Testis (tissue), 2 donors: ENCODE data around the gene KCP.

Experiments
- POLR2A ChIP-seq: fragments of 450-650 bp; IDR thresholded peaks from one replicate; pipeline ENCODE4 v1.6.1; 2017; ENCODE audit warnings: antibody characterized with exemption, mild to moderate bottlenecking, moderate library complexity
- TF ChIP-seq, protein P1 (sequence below), 3 experiments: fragments of 450-650 bp in 2 of 3; fragments of 200-600 bp in 1 of 3; sonication (generic) in 1 of 3; IDR thresholded peaks; one replicate each; pipeline ENCODE4 v1.5.1; 2016 to 2019; ENCODE audit warnings: antibody characterized with exemption in 3 of 3, mild to moderate bottlenecking in 2 of 3, moderate library complexity in 1 of 3

DNA sequence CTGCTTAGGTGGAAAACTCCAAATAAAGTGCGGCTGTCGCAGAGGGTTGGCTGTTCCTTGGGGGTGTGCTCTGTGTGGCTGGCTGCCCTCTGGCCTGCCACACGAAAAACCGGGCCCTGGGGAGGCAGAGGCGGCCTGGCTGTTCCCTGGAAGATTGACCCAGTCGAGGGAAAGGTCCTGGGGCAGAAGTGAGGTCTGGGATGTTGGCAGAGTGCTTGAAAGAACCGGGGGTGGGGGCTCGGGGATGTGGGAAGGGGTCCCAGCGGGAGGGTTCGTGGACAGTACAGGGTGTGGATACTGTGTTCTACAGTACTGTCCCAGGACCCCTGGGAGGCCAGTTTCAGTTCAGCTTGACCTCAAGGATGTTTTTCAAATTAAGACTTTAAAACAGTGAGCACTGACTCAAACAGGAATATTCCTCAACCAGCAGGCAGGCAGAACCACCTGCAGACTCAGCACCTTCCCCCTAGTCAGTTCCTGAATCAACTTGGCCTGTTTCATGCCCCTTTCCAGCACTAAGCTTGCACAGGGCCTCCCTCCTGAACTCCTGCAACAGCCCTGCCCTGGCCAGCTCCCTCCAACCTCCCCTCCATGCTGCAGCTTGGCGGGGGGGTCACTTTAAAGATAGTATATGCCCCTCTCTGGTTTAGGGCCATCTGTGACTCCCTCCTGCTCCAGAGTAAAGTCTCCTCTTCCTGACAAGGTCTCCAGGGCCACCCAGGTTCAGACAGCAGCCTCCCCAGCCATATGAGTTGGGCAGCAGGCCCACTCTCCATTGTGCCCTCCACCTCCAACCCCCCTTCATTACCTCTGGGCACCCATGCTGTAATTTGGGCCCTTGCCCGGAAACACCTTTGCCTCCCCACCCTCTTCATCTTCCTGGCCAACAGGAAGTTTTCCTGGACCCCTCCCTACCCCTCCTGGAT is 51.0 kb downstream of the KCP start:
- TF ChIP-seq, protein P1, sequence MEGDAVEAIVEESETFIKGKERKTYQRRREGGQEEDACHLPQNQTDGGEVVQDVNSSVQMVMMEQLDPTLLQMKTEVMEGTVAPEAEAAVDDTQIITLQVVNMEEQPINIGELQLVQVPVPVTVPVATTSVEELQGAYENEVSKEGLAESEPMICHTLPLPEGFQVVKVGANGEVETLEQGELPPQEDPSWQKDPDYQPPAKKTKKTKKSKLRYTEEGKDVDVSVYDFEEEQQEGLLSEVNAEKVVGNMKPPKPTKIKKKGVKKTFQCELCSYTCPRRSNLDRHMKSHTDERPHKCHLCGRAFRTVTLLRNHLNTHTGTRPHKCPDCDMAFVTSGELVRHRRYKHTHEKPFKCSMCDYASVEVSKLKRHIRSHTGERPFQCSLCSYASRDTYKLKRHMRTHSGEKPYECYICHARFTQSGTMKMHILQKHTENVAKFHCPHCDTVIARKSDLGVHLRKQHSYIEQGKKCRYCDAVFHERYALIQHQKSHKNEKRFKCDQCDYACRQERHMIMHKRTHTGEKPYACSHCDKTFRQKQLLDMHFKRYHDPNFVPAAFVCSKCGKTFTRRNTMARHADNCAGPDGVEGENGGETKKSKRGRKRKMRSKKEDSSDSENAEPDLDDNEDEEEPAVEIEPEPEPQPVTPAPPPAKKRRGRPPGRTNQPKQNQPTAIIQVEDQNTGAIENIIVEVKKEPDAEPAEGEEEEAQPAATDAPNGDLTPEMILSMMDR (IDR thresholded peaks at IDR 0.05), result no peak
- no peak for TF ChIP-seq POLR2A
